ENCODE results near the gene PCP4.

DNA sequence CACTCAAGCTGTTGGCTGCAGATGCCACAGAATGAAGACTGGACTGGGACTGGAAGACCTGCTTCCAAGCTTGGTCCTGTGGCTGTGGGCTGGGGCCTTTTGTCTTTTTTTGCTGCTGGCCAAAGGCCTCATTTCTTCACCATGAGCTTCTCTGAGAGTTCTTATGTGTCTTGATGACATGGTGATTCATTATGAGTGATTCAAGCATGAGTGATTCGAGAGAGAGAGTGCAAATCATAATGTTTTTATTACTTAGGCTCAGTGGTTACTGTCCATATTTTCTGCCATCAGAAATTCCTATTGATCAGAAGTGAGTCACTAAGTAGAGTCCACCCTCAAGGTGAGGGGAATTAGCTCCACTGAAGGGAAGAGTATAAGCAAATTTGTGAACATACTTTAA lies 94.0 kb downstream of the PCP4 start:
- TF ChIP-seq, protein P1, sequence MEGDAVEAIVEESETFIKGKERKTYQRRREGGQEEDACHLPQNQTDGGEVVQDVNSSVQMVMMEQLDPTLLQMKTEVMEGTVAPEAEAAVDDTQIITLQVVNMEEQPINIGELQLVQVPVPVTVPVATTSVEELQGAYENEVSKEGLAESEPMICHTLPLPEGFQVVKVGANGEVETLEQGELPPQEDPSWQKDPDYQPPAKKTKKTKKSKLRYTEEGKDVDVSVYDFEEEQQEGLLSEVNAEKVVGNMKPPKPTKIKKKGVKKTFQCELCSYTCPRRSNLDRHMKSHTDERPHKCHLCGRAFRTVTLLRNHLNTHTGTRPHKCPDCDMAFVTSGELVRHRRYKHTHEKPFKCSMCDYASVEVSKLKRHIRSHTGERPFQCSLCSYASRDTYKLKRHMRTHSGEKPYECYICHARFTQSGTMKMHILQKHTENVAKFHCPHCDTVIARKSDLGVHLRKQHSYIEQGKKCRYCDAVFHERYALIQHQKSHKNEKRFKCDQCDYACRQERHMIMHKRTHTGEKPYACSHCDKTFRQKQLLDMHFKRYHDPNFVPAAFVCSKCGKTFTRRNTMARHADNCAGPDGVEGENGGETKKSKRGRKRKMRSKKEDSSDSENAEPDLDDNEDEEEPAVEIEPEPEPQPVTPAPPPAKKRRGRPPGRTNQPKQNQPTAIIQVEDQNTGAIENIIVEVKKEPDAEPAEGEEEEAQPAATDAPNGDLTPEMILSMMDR (IDR thresholded peaks at IDR 0.05), result no peak
- TF ChIP-seq EZH2 (IDR thresholded peaks at IDR 0.05), result no peak
